A673 (cell line): Measurements from ENCODE around the gene KIF26B.

Experiments used
- CTCF ChIP-seq: fragments of 300-800, 200-600 bp; sonication (generic); conservative IDR thresholded peaks from 2 replicates; pipeline ENCODE4 v1.5.1; 2017; ENCODE audit warnings: low read depth, mild to moderate bottlenecking, antibody characterized with exemption, low read length, moderate library complexity, mixed read lengths
- EZH2 ChIP-seq: fragments of 200-600 bp; sonication (generic); IDR thresholded peaks from 2 replicates; pipeline ENCODE4 v1.6.1; 2017; ENCODE audit warnings: borderline replicate concordance, low read depth, mild to moderate bottlenecking, mixed read lengths, antibody characterized with exemption, low read length; ENCODE audit not compliant: poor library complexity, severe bottlenecking

- TF ChIP-seq CTCF, result no peak
- TF ChIP-seq EZH2, result no peak
Measured at GRCh38 chr1:245183429-245183828, 28.6 kb downstream of the KIF26B start.
